Measurements from ENCODE around the gene SMAGP.

- TF ChIP-seq USF2 (IDR thresholded peaks at IDR 0.05; ENCODE audit: low read depth, low read length) (no peak), USF2 (CRISPR knock-in tag; IDR thresholded peaks at IDR 0.05; ENCODE audit: borderline replicate concordance) (no peak), CTCF (CRISPR knock-in tag; IDR thresholded peaks at IDR 0.05) (no peak), BRD4 (CRISPR knock-in tag; IDR thresholded peaks at IDR 0.05) (no peak), SP1 (IDR thresholded peaks at IDR 0.05) (no peak), SP1 (CRISPR knock-in tag; IDR thresholded peaks at IDR 0.05) (no peak), PATZ1 (CRISPR knock-in tag; IDR thresholded peaks at IDR 0.05) (no peak), ZNF775 (CRISPR knock-in tag; IDR thresholded peaks at IDR 0.05; ENCODE audit: borderline replicate concordance) (no peak)
These were observed 51.5 kb downstream of the SMAGP start for GRCh38 chr12:51218607-51219161.

Measured in HepG2 (cell line).